Fibroblast of the conjunctiva (primary cell): Measurements from ENCODE around the gene B3GNT5.

ENCODE experiments used
- DNase-seq: peaks from one replicate; pipeline ENCODE4 v3.0.0-alpha.2; 2010; ENCODE audit warnings: low read depth

Gene B3GNT5

DNA sequence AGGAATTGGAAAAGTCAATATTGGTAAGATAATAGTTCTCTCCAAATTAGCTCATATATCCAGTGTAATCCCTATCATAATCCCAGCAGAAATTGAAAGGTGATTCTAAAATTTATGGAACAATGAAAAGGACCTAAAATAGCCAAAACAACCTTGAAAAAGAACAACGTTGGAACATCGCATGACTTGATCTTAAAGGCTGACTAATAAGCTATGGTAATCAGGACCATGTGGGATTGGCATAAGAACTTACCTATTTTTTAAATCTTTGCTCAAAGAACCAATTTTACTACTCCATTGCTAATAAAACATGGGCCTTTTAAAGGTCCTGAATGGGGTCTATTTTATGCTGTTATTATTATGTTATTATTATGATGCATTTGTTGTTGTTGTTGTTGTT is 40.9 kb downstream of the B3GNT5 start:
- DNase-seq: no peak

DNA sequence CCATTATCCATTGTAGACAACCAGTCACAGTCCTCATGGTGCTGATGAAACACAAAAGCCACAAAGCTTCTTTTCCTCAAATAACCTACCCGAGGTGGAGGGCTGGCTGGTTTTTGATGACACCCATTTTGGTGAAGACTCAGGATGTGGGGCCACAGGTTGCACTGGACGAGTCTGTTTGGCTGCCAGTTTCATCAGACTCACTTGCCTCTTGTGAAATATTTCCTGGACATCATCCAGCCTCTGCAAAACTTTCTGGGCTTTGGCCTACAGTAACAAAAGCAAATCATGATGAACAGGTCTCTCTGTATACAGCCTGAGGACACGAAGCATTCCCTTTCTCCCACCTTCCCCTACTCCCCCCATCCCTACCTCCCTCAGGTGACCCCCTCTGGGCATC is 42.2 kb downstream of the B3GNT5 start:
- DNase-seq: peak; percentile 95

DNA sequence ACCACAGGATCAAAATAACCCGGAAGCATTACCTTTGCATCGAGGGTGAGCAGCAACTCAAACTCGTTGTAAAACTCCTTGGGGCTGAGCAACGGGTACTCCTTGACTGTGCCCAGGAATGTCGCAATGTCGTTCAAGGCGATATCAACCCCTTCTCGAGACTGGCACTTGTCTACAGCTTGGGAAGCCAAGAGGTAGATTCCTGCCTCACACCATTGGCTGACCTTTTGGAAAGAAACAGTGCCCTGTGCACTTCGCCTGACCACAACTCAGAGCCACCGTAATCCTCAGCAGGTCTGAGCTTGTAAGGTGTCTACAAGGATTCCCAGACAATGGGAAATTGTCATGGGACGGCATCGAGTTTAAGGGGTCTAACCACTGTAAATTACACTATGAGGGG is 43.9 kb downstream of the B3GNT5 start:
- DNase-seq: no peak

DNA sequence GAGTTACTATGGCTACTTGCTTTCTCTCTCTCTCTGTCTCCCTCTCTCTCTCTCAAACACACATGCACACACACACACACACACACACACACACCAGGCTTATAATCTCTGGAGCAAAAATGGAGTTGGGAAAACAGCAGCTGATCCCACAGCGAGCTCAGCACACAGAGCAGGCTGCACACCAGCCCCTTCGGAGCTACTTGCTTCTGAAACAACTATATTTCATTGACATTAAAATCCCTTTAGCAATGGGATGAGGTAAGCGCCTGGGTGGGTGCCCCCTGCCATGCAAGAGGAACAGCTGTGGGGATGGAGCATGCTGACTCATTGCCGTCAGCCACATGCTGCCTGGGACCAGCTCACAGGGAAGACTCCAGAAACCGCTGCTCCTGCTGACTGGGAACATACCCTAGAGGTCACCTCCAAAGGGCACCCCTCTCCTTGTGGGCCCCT is 45.7 kb downstream of the B3GNT5 start:
- peak; percentile 93 for DNase-seq

DNA sequence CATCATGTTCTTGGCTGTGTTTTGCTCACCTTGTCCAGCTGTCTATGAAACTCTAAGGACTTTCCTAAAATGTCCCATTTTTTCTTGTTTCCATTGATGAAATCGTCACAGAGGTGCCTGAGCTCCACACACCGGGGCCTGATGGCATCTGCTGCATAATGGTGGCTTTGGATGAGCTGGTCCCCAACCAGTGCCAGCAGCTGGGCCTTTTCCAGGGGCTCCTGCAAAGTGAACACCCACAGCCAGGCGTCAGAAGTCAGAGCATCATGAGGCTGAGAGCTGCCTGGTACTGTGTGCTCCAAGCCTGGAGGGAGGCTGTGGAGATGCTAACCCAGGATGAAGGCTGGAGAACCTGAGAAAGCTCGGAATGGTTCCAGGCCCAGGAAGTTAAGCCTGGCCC is 46.9 kb downstream of the B3GNT5 start:
- no peak for DNase-seq

DNA sequence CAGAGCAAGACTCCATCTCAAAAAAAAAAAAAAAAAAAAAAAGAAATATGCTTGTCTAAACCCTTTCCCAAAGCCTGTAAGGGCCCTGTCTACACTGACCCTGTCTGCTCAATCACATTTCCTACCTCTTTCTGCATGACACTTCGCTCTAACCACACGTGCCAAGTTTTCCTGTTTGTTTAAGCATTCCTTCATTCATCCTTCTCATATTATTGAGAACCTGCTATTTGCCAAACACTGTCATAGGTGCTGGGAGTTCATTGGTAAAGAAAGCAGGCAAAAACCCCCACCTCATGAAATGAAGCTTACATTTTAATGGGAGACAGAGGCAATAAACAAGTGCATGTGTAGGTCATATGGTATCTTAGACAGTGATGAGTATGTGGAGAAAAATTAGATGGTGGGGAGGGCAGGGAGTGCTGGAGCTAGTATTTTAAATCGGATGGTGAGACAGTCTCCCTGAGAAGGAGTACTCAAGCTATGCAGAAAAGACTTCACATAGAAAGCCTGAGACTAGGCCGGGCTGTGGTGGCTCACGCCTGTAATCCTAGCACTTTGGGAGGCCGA is 48.0 kb downstream of the B3GNT5 start:
- DNase-seq: no peak

DNA sequence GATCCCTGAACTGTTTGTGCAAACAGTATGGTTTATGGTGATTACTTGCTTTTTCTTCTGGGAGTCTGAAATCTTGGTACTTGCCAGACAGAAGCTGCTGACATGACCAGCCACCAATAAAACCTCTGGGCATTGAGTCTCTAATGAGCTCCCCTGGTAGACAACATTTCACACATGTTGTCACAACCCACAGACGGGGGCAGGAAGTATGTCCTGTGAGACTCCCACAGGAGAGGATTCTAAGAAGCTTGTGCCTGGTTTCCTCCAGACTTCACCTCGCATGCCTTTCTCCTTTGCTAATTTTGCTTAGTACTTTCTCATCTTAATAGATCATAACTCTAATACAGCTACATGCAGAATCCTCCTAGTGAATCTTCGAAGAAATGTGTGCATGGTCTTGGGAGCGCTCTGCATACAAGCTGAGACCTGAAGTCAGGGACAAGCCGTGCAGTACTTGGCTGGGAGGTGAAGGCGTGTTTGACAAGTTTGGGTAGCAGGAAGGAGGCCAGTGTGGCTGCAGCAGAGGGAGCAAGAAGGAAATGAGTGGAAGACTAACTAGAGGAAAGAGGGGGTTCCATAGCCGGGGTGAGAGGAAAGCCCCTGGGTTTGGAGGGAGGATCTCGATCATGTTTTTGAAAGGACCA is 49.0 kb downstream of the B3GNT5 start:
- no peak for DNase-seq

DNA sequence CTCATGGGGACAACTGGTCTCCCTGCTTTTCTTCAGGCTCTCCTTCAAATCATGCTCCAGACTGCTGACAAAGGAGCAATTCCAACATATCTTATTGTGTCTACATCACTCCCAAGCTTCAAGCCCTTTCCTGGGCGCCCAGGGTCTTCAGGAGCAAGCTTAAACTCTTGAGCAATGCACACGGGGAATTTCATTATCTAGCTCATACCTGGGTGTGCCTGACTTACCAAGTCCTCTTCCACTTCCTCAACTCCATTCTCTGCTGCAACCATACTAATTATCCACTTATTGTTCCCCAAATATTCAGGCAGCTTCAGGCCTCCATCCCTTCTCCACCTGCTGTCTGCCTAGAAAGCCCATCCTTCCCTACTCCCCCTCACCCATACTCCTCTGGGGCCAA is 50.6 kb downstream of the B3GNT5 start:
- DNase-seq: no peak

DNA sequence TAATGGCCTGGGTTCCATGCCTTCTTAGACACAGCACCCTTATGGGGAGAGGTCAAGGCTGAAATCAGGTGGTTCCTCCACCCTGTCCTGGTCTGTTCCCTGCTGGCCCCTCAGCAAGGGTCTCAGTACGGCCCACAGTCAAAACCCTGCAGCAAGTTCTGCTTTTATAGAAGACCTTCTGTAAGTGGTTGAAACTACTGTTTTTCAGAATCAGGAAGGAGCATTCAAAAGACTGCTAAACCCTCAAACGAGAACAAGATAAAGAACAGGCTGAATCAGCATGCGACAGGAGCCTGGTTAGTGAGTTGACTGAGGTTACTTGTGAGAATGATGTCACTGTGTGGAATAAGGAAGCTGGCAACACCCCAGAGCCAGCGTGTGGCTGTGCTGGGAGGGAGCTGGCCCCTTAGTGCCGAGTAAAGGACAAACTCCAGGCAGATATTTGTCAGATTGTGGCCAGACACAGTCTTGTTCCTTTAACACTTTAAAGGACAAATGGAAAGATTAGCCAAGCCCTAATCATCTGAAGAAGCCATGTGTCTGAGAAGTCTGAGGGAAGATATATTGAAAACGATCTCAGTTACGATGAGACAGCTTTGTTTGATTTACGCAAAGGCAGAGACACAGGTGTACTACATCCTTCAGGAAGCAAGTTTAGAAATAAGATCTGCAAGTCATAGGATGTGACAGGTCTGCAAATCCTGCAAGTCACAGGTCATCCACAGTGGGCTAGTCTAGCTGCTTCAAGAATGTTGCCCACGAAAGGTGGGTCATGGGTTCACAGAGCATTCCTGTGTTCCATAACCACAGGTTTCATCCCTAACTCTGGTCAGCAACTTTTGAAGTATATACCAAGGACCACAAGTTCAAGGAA is 54.0 kb downstream of the B3GNT5 start:
- DNase-seq: no peak

DNA sequence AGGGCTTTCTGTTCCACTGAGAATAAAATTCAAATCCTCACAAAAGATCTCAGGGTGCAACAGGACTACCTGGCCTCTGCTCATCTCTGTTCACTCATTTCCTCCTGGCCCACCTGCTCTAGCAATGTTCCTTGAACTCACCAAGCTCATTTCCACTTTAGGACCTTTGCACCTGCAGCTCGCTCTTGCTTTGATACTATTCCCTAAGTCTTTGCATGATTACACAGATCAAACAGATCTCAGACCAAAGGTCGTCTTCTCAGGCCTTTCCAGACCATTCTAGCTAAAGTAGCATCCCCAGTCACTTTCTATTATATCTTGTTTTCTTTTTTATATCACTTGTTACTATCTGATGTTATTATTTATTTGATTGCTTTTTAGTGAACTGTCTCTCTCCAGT is 54.7 kb downstream of the B3GNT5 start:
- no peak for DNase-seq

DNA sequence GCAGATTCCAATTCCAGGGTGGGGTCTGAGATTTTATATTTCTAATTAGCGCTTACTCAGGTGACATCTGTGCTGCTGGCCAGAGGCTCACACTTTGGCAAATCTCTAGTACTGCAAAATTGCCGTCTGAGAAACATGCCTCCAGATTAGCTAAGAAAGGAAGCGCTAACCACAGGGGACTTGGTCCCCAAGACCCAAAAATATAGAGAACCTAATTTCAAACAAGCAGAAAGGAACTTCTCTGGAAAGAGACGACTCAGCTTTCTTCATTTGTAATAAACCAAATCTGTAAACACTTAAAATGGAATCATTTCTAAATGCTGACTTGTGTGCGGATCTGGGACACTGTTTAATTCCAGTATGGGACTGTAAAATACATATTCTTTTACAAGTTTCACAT is 55.7 kb downstream of the B3GNT5 start:
- no peak for DNase-seq

DNA sequence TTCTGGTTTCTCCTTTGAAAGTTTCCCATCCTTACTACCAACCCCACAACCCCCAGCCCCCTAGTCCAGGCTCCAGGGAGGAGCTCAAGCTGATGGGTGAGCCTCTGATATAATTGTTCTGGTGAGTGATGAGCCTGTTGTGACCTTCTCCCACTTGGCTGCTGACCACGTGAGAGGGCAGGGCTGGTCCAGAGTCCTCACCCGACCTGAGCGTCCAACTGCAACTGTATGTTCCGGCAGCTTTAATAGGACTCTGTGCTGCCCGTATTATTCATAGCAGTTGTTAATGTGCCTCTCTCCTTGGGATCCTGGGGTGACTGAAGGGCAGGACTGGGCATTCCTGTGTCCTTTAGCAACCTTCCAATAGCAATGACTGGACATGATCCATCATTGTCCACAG is 56.2 kb downstream of the B3GNT5 start:
- DNase-seq: no peak

DNA sequence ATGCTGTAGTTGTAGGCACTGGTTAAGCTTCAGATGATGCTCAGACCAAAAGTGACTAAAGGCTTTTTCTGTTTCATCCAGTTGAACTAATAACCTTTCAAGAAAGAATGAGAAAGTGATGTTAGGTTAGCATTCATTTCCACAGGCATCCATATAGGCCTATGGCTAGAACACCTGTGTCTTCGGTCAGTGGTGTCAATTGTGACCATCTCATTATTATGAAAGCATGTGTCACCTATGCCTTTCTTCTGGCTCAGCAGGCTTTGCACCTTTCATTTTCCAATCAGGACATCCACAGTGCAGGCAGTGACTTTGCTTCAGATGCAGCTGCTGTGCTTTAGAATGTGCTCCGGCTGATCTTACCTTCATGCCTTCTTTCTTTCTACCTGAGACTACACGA is 57.9 kb downstream of the B3GNT5 start:
- DNase-seq: no peak

DNA sequence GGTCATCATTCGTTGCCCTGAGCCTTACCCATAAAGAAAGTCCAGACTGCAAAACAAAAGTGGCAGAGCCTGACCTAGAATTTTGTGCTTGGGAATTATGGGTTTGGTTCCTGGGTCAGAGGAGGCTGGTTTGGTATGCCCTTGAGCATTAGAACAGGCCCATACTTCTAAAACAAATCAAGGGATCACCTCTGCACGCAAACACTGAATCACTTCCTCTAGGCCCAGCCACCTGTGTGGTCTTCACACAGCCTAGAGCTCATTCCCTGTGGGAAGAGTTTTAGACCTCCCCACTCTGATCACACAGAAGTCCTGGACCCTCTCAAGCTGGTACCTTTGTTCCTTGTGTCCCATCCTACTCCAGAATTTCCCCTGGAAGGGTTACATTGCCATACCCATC is 59.4 kb downstream of the B3GNT5 start:
- DNase-seq: no peak

DNA sequence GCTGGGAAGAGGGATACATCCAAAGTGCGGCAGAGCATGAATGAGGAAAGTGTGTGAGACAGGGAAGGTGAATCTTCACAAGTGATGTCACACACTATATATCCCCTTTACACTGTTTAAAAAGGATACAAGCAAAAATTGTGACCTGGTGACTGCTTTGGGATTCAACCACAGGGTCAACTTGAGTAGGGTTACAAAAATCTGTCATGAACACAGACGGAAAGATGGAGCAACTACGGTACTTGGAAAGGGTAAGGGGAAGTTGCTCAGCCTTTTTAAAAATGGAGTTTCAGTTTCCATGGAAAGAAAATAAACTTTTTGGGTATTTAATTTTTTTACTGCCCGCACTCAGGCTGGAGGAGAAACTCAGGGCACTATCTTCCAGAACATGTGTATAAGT is 60.3 kb downstream of the B3GNT5 start:
- DNase-seq: no peak

DNA sequence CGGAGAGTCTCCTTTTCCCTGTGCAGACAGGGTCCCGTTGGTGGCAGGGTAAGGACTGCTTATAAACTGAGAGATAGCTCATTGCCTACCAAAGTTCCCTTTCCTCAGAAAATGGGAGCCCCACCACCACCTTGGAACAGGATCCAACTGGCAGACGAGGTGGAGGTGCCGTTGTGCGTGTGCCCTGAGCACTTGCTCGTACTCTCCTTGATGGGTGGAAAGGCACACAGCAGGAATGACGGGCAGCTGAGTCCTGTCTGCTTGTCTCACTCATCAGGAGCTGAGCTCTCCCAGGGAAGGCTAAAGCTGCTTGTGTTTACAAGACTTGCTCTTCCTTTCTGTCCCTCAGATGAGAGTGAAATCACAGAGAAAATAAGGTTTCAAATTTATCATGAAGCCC is 60.7 kb downstream of the B3GNT5 start:
- no peak for DNase-seq

DNA sequence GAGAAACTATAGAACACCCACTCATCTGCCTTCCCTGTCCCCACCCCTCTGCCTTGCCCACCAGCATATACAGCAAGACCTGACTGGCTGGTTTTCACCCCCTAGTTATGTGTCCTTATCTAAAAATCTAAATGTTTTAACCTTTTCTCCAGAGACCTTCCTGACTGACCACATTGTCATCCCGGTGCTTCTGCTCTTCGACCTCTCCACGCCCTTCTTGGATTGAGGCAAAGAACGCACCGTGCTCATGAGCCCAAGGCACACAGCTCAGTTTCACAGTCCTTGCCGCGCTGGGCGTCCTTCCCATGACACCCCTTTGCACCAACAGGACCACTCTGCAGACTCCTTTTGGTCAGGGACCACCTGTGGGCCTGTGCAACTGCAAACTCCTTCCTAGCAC is 62.7 kb downstream of the B3GNT5 start:
- no peak for DNase-seq

DNA sequence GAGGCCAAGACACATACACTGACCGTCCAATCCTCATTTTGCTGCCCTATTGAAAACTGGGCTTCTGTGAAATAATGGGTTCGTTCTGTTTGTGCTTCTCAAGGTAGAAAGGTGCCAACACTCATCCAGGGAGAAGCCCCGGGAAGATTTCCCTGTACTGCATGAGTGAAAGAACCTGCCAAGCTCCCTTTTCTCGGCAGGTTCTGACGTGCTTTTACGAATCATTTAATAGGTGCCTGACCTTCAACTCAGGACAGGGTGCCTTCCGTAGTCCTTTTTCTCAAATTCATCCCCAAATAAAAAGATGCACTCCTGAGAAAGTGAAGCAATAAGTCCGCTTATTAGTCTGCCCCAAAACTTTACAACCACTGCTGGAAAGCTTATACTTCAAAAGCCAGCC is 64.2 kb downstream of the B3GNT5 start:
- no peak for DNase-seq

DNA sequence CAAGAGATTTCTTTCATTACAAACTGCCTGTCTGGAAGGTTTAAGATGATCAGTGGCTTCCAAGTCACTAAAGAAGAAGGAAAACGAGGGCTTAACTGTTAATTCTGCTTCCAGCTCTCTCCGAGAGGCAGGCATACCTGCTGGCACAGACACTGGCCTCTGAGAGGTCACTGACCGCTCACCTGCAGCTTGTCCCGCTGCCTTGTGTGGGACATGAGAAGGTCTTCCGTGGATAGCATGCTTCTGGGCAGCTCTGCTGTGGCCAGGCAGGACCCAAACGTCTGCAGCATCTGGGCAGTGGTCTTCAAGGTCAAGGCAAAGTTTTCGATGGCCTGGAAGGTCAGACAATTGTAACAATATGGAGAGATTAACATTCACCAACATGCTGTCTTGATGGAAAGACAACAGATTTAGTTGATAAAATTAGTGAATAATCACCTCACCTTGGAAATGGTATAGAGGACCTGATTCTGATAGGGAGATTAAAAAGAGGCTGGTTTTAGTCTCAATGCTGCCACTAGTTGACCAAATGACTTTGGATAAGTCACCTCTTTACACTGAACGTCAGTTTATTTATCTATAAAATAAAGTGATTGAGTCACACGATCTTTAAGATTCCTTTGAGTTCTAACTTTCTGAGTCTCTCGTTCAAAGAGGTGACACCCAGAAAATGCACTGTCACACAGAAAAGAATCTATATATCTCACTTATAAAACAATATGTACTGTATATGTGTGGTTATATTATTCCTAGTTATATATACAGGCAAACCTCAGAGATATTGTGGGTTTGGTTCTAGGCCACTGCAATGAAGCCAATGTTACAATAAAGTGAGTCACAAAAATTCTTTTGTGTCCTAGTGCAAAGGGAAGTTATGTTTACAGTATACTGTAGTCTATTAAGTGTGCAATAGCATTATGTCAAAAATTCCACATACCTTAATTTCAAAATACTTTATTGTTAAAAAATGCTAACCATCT is 65.1 kb downstream of the B3GNT5 start:
- DNase-seq: no peak

DNA sequence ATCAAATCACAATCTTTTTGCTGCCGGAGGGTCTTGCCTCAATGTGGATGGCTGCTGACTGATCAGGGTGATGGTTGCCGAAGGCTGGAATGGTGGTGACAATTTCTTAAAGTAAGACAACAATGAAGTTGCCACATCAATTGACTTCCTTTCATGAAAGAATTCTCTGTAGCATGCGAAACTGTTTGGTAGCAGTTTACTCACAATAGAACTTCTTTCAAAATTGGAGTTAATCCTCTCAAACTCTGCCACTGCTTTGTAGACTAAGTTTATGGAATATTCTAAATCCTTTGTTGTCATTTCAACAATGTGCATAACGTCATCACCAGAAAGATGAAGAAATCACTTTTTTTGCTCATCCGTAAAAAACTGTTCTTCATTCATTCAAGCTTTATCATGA is 65.8 kb downstream of the B3GNT5 start:
- no peak for DNase-seq

DNA sequence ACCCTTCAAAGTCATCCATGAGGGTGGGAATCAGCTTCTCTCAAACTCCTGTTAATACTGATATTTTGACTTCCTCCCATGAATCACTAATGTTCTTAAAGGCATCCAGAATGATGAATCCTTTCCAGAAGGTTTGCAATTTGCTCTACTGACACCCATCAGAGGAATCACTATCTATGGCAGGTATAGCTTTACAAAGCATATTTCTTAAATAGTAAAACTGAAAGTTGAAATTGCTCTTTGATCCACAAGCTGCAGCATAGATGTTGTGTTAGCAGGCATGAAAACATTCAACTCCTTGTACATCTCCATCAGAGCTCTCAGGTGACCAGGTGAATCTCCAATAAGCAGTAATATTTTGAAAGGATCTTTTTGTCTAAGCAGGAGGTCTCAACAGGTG is 66.3 kb downstream of the B3GNT5 start:
- no peak for DNase-seq
